GM19240 (cell line): ENCODE data around the gene GRM8.
"Not testable (repeated sequence)": the region's sequence is repeated elsewhere in the genome, so short reads cannot be mapped to it uniquely, and the experiment has no call there.

Experiments used
- DNase-seq: peaks from one replicate; pipeline ENCODE4 v3.0.0; 2011; ENCODE audit warnings: low spot score; ENCODE audit not compliant: insufficient read length

GRM8 gene

DNA sequence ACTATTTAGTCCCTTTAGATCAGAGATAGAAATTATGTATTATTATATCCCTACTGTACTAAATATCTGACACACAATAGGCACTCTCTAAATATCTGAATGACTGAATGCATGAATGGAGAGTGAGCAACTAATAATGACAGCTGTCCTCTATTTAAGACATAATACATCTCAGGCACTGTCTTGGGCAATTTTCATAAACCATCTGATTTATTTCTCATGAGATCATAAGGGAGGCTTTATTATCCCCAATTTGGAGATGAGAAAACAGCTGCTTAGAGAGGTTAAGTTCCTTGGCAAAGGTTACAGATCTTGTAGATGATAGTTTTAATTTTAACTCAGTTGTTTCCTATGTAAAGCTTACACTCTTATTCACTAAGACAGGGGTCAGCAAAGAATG, 570.6 kb downstream of the GRM8 start:
- DNase-seq, result no peak

DNA sequence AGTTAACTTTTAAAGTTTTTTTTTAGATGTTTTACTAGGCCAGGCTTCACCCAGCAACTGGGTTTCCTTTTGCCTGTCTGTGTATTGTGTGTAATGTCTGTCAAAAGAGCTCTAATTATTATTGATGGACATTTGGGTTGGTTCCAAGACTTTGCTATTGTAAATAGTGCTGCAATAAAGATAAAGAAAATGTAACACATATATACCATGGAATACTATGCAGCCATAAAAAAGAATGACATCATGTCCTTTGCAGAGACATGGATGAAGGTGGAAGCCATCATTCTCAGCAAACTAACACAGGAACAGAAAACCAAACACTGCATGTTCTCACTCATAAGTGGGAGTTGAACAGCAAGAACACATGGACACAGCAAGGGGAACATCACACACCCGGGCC, 584.0 kb downstream of the GRM8 start:
- DNase-seq, result not testable (repeated sequence)

DNA sequence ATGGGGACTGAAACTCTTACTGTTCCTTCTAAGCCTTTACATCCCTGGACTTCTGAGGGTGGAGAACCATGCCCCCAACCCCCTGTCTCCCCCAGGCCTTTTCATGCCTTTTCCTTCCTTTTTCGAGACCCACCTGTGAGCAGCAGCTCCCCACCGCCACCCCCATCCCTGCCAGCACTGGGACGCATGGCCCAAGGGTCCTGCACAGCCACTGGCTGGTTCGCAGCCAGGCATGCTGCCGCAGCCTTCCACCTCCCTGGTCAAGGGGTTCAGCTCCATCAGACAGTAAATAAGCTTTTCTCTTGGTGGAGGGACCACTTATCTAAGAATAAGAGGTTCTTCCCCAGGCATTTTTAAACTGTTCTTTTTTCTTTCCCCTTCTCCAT, 584.4 kb downstream of the GRM8 start:
- DNase-seq, result no peak

- no peak for DNase-seq
These were observed 584.9 kb downstream of the GRM8 start for GRCh38 chr7:126667742-126668366.

- no peak for DNase-seq
These were observed 589.9 kb downstream of the GRM8 start for GRCh38 chr7:126662856-126663255.

DNA sequence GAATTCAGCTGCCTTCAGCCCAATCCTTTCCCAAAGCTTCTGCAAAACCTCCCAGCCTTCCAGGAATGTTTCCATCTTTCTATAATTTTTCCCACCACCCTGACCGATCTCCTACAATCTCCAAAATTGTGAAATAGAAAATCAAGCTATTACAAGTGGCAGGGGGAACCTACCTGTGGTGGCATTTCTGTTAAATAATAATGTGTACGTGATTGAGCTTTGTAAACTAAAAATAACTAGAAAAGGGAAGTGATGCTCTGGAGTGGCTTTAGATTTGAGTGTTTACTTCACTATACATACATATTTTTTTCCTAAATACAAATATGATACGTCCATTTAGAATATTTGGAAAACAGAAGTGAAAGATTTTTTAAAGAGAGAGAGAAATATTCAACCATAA, 593.6 kb downstream of the GRM8 start:
- DNase-seq, result no peak

- no peak for DNase-seq
These were observed 594.1 kb downstream of the GRM8 start for GRCh38 chr7:126658684-126659083.

GRCh38 chr7:126657599-126658358, 595.0 kb downstream of the GRM8 start:
- DNase-seq, result no peak

DNA sequence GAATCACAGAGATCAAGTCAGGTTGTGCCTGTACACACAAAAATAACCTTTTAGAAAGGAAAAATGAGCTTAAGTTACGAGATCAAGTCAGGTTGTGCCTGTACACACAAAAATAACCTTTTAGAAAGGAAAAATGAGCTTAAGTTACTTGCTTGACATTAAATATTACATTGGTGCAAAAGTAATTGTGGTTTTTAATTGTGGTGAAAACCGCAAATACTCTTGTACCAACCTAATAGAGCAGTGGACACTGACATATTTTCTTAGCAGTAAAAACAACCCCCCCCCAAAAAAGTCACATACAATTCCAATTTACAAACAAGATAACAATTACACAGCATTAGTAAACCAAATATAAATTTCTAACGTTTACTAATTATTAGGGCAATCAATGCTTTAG, 595.6 kb downstream of the GRM8 start:
- DNase-seq, result no peak

DNA sequence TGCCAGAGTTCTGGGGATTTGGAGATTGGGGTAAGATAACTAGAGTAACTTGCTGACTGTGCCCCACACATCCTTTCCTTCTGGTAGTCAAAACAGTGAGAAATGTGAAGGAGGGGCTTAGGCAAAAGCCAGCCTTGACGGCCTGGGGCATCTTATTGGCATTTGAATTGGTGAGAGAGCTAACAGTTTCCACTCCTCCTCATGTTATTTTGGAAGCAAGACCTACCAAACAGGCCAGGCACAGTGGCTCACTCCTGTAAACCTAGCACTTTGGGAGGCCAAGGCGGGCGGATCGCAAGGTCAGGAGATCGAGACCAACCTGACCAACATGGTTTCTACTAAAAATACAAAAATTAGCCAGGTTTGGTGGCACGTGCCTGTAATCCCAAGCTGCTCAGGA, 596.6 kb downstream of the GRM8 start:
- no peak for DNase-seq

GRCh38 chr7:126637538-126637937, 615.2 kb downstream of the GRM8 start:
- DNase-seq, result no peak

DNA sequence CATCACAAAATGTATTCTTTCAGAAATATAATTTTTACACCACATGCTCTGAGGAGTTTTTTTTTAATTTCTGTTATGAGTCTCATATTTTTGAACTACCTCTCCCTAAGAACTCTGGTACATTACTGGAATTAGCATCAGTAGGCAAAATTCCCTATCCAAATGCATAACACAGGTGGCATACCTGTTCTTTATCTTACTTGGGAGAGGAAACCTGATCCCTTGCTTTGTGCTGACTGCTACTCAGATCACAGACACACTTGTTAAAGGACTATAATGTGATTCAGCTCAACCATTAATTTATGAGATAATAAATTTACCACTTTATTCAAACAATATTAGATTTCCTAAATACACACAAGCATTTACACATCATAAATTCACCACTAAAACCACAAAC, 617.2 kb downstream of the GRM8 start:
- DNase-seq, result no peak

DNA sequence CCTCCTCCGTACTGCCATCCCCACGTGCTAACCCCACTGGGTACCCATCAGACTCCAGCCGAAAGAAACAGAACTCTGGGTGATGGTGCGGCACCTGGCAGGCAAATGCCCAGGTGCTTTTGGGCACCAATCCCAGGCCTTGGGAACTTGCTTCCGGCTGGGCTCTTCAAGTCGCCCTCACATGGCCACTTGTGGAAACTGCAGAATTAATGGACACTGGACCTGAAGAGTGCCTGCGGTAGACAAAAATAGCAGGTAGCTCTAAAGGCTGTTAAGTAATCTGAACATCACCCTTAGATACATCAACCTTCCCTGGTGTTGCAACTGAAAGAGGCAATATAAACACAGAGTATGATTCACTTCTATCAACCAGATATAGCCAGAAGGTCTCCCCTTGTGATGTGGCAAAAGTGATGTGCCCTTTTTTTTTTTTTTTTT, 644.4 kb downstream of the GRM8 start:
- DNase-seq, result no peak

- DNase-seq, result no peak
These were observed 646.4 kb downstream of the GRM8 start for GRCh38 chr7:126606331-126606730.

DNA sequence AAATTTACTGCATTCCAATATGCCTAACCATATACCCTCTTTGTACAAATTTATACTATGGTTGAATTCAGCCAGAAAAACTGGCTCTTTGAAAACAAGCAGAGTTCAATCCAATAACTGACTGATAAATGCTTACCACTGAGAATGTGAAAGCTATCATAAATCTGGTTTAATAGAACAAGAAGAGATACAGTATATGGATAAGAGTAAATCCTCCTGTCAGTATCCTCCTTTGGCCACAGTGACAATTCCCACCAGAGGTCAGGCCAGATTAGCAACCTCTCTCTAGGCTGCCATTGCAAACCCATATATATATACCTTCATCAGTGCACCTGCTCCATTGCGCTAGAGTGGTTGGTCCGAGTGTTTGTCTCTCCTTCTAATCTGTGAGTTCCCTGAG, 647.2 kb downstream of the GRM8 start:
- DNase-seq, result no peak

DNA sequence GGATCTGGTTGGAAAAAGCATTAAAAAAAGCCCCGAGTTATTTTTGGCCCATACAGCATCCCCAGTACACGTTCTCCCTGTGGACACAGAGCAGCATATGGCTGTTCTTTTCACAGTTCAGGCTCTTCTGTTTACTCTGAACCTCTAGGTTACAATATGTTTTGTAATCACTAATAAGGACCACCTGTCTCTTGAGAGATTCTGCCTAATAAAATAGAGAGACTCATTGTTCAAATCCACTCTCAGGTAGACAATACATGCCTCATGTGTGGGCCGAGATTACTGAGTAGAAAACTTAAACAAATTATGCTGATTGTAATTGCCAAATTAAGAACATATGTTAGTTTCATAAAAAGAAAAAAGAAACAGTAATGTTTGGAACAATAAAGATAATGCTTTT, 647.7 kb downstream of the GRM8 start:
- DNase-seq, result no peak

DNA sequence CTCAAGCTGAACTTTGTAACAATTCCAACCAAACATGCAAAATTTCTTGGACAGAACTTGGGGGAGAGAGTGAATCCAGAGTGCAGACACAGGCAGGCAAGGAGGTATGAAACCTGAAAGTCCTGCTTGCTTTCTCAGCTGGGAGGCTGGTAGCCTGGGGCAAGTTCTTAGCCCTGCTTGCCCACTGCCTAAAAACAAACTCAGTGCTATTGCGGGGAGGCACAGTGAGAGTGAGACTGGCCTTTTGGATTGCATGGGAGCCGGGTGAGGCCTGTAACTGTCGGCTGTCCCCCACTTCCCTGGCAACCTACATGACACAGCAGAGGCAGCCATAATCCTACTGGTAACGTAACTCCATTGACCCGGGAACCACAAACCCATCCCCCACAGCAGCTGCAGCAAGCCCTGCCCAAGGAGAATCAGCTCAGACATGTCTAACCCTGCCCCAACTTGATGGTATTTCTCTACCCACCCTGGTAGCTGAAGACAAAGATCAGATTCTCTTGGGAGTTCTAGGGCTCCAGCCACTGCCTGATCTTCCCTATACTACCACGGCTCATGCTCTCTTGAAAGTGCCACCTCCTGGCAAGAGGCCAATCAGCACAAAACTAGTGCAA, 663.6 kb downstream of the GRM8 start:
- DNase-seq, result no peak

GRCh38 chr7:126578338-126578737, 674.4 kb downstream of the GRM8 start:
- DNase-seq, result no peak

DNA sequence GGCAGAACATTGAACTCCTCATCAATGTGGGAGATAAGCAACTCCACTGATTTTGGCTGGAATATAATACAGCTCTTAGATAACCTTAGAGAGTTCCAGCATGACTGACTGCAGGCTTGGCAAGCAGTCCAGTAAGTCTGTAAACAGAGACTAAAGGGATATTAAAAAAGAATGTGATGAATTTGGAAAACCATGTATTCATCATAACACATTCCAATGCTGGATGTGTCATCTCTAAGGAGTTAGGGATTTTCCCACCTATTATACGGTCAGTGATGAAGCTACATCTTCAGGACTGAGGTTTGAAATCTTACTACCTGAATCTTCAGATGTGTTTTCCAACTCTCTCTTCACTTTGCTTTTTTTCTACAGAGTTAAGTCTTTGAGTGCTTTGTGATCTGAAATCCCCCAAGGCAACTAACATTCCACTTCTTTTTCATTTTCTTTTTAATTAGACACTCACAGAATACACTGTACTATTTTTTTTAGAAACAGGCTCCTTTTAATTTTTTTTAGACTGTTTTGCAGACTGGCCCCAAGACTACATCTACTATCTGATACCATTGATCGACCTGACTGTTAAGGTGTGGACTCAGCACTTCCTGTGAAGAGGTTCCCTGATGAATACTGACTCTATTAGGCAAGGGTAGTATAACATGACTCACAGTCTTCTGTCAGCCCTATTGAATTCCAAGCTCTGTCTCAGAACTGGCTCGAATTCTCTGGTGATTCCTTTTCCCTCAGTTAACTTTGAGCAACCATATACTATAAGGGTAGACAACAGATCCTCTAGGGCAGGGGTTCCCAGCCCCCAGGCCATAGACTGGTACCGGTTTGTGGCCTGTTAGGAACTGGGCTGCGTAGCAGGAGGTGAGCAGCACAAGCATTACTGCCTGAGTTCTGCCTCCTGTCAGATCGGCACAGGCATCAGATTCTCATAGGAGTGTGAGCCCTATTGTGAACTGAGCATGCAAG, 678.2 kb downstream of the GRM8 start:
- DNase-seq, result no peak

GRCh38 chr7:126570845-126571244, 681.9 kb downstream of the GRM8 start:
- DNase-seq, result no peak

GRCh38 chr7:126569402-126569801, 683.3 kb downstream of the GRM8 start:
- no peak for DNase-seq

GRCh38 chr7:126557271-126557670, 695.5 kb downstream of the GRM8 start:
- DNase-seq, result no peak
